HG02840 (cell line): Measurements from ENCODE around the gene UGGT2.
A peak's percentile ranks its signal among the peaks of the same experiment; 100 is the strongest.
"Not testable (repeated sequence)": the region's sequence is repeated elsewhere in the genome, so short reads cannot be mapped to it uniquely, and the experiment has no call there.

Source experiments
- ATAC-seq: cut with Tn5 transposase; IDR thresholded peaks from one replicate; pipeline ENCODE4 v1.9.1; 2021; ENCODE audit warnings: mild to moderate bottlenecking, moderate library complexity, moderate number of reproducible peaks; ENCODE audit not compliant: unreplicated experiment, low FRiP score

Gene UGGT2

GRCh38 chr13:96052656-96053002, 572 bp downstream of the UGGT2 start:
- peak; percentile 51 for ATAC-seq

- not testable (repeated sequence) for ATAC-seq
Observed at GRCh38 chr13:96051946-96052345, 1.3 kb downstream of the UGGT2 start.

GRCh38 chr13:96051491-96051890, 1.7 kb downstream of the UGGT2 start:
- ATAC-seq, result not testable (repeated sequence)

GRCh38 chr13:96050955-96051354, 2.2 kb downstream of the UGGT2 start:
- ATAC-seq, result not testable (repeated sequence)

GRCh38 chr13:96046449-96047126, 6.6 kb downstream of the UGGT2 start:
- ATAC-seq, result not testable (repeated sequence)

- no peak for ATAC-seq
Observed at GRCh38 chr13:96044238-96044637, 9.0 kb downstream of the UGGT2 start.

- no peak for ATAC-seq
Observed at GRCh38 chr13:96041326-96042110, 11.7 kb downstream of the UGGT2 start.

- no peak for ATAC-seq
Observed at GRCh38 chr13:96036515-96036914, 16.7 kb downstream of the UGGT2 start.

GRCh38 chr13:96034662-96035061, 18.5 kb downstream of the UGGT2 start:
- ATAC-seq, result no peak

- no peak for ATAC-seq
Observed at GRCh38 chr13:96033220-96034015, 19.8 kb downstream of the UGGT2 start.

- ATAC-seq, result no peak
Observed at GRCh38 chr13:96032717-96033116, 20.5 kb downstream of the UGGT2 start.

- ATAC-seq, result no peak
Observed at GRCh38 chr13:96029002-96029401, 24.2 kb downstream of the UGGT2 start.

- no peak for ATAC-seq
Observed at GRCh38 chr13:96027496-96027895, 25.7 kb downstream of the UGGT2 start.

- no peak for ATAC-seq
Observed at GRCh38 chr13:96025283-96025682, 27.9 kb downstream of the UGGT2 start.

GRCh38 chr13:96020931-96021330, 32.3 kb downstream of the UGGT2 start:
- no peak for ATAC-seq

GRCh38 chr13:96020155-96020575, 33.0 kb downstream of the UGGT2 start:
- peak; percentile 80 for ATAC-seq

GRCh38 chr13:96018135-96018534, 35.1 kb downstream of the UGGT2 start:
- no peak for ATAC-seq

- no peak for ATAC-seq
Observed at GRCh38 chr13:96011291-96011872, 41.8 kb downstream of the UGGT2 start.

- no peak for ATAC-seq
Observed at GRCh38 chr13:96003304-96003703, 49.9 kb downstream of the UGGT2 start.

GRCh38 chr13:96002322-96003131, 50.7 kb downstream of the UGGT2 start:
- ATAC-seq, result no peak
